GM12864 (cell line): Measurements from ENCODE around the gene PRKAG2.

Experiments used
- DNase-seq: peaks from one replicate; pipeline ENCODE4 v3.0.0-alpha.2; 2011; ENCODE audit warnings: low read depth
- H3K4me3 ChIP-seq: 2 replicates; pipeline ENCODE4 v1.5.1; 2011; ENCODE audit warnings: mild to moderate bottlenecking, low read depth, low read length, control low read depth
- CTCF ChIP-seq: IDR thresholded peaks from 2 replicates; pipeline ENCODE4 v1.5.1; 2011; ENCODE audit warnings: low read depth, mild to moderate bottlenecking, moderate library complexity, low read length, control low read depth, inconsistent platforms; ENCODE audit errors: missing control alignments

The PRKAG2 gene

DNA sequence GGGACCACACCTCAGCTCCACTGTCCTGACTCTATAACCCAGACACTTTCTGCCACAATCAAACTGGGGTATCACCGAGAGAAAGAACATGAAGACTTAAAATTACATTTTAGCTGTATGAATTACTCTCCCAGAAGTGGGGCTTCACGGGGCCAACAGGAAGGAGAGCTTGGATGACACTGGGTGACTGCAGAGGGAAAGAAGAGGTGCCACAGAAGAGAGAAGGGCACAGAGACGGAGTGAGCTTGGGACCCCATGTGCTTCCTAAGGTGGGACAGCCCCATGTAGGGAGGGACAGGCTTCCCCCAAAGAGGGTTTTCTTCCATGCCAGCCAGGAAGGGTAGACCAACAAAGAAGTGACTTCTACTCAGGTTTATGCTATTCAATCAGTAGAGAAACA, 195.2 kb downstream of the PRKAG2 start:
- DNase-seq = no peak
- no peak for TF ChIP-seq CTCF
- no peak overlapping the region for H3K4me3 ChIP-seq

DNA sequence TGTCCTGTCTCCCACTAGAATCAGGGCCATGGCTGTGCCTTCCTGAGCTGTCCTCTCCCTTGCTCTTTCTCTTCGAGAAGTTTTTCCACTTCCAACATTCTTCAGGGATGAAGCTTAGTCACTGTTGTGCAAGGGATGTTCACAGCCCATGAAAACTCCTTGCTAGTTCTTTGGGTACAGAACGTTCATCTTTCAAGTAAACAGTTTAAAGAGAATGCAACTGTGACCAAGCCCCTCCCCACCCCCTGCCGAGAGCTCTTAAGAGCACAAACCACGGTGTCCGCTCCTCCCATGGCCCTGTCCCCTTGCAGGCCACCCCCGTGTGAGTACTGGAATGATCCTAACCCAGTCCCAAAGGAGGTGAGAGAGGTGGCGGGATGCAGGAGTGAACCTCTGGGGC, 196.1 kb downstream of the PRKAG2 start:
- no peak for TF ChIP-seq CTCF

DNA sequence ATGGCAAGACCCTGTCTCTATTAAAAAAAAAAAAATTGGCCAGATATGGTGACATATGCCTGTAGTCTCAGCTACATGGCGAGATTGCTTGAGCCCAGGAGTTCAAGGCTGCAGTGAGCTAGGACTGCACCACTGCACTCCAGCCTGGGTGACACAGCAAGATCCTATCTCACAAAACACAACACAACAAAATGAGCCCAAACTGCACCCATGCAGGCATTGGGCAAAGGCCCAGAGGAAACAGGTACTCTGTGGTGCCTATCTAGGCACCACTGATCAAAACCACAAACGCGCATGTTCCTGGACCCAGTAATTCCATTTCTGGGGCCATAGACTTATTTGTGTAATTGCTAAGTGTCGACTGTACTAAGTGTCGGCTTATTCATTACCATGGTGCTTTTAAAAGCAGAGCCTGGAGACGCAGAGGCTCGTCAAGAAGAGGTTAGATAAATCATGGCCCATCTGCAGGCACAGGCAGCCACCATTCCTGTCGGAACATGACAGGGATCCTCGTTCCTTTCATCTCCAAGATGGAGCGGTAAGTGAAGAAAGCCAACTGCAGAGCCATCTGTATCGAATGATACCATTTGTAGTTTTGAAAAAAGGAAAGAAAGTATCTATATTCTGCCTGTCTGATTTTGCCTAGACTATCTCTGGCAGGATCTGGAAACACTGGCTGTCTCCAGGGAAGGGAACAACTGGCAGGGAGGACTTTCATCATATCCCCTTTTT, 196.9 kb downstream of the PRKAG2 start:
- H3K4me3 ChIP-seq = no peak overlapping the region
- no peak for TF ChIP-seq CTCF
- no peak for DNase-seq

More for the DNA sequence above, 196.1 kb downstream of the PRKAG2 start:
- DNase-seq = no peak
- no peak overlapping the region for H3K4me3 ChIP-seq

- no peak for DNase-seq
- no peak overlapping the region for H3K4me3 ChIP-seq
- no peak for TF ChIP-seq CTCF
Observed at GRCh38 chr7:151679071-151679708, 197.7 kb downstream of the PRKAG2 start.

DNA sequence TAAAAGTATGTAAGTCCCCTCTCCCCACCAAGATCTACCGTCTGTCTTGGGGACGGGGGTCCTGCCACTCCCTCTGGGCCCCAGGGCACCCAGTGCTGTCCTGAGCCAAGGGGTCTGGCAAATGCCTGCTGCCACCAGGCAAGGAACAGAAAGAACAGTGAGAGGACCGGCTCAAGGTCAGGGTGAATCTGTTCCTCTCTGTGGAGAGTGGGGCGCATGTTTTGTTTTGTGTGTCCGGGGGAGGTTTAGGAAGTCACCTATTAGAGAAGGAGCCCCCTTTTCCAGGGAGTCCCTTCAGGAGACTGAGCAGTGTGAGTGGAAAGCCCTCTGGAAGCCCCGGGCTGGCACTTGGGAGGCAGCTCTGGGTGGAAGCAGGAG, 198.7 kb downstream of the PRKAG2 start:
- H3K4me3 ChIP-seq = no peak overlapping the region
- TF ChIP-seq CTCF = no peak
- no peak for DNase-seq

- no peak for TF ChIP-seq CTCF
- H3K4me3 ChIP-seq = no peak overlapping the region
- no peak for DNase-seq
Observed at GRCh38 chr7:151677581-151678226, 199.2 kb downstream of the PRKAG2 start.
